GM21367 (cell line): ENCODE data around the gene TYSND1.
"Not testable (repeated sequence)": the region's sequence is repeated elsewhere in the genome, so short reads cannot be mapped to it uniquely, and the experiment has no call there.

Source experiments
- ATAC-seq: cut with Tn5 transposase; IDR thresholded peaks from one replicate; pipeline ENCODE4 v1.9.1; 2021; ENCODE audit not compliant: unreplicated experiment

Gene TYSND1, protein sequence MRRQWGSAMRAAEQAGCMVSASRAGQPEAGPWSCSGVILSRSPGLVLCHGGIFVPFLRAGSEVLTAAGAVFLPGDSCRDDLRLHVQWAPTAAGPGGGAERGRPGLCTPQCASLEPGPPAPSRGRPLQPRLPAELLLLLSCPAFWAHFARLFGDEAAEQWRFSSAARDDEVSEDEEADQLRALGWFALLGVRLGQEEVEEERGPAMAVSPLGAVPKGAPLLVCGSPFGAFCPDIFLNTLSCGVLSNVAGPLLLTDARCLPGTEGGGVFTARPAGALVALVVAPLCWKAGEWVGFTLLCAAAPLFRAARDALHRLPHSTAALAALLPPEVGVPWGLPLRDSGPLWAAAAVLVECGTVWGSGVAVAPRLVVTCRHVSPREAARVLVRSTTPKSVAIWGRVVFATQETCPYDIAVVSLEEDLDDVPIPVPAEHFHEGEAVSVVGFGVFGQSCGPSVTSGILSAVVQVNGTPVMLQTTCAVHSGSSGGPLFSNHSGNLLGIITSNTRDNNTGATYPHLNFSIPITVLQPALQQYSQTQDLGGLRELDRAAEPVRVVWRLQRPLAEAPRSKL

GRCh38 chr10:70146489-70147258, at the start of gene TYSND1:
Gene TYSND1, minus strand, starts transcription at chr10:70146700. Its CDS starts 114 bp downstream, at chr10:70146586.
- peak; percentile 90 for ATAC-seq

- ATAC-seq: no peak
Observed at GRCh38 chr10:70193391-70193844, 46.9 kb upstream of the TYSND1 start.

- ATAC-seq: no peak
Observed at GRCh38 chr10:70192326-70192968, 45.9 kb upstream of the TYSND1 start.

- ATAC-seq: no peak
Observed at GRCh38 chr10:70191972-70192305, 45.4 kb upstream of the TYSND1 start.

- ATAC-seq: no peak
Observed at GRCh38 chr10:70191161-70191971, 44.9 kb upstream of the TYSND1 start.

DNA sequence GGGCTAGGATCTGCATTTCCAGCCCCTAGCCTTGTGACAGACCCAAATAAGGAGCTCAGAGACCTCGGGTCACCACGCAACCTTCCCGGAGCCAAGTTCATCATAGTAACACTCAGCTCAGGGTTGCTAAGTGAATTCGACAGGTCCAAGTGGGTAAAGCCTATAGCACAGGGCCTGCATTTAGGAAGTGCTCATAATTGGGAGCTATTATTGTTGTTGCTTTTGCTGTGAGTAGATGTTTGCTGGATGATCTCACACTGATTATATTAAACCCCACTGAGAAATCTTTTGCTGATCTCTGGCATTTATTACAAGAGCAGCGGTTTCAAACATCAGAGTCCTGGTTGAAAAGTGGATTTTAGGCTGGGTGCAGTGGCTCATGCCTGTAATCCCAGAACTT, 44.1 kb upstream of the TYSND1 start:
- ATAC-seq: no peak

- no peak for ATAC-seq
Observed at GRCh38 chr10:70190102-70190501, 43.6 kb upstream of the TYSND1 start.

DNA sequence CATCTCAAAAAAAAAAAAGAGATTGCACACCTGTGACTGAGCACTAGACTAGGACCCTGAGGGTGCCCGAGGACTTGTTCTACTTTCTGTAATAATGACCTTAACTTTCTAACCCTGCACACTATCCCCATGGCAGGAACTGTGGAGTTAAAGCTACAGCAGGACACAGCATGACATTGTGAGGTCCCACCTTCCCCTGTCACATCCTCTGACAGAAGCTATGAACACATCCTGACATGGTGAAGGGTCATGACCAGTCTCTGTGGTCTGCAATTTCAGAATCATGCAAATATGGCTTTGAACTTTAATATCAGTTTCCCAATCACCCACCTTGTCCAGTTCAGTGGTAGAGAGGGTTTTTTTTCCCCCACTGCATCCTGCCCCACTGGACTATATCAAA, 42.3 kb upstream of the TYSND1 start:
- ATAC-seq: no peak

DNA sequence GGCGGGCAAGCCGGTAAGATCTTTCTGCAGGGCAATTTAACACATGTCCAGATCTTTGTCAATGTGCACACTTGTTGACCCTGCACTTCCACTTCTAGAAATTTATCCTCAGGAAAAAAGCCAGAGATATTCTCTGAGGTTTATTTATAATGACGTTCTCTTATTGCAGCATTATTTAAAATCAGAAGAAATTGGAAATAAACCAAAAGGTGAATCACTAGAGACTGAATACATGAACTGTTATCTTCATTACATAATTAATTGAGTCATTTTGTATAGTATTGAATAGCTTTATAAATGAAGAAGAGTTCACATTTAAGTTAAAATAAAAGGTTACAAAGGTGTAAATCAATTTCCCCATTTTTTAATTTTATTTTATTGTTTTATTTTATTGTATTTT, 40.1 kb upstream of the TYSND1 start:
- no peak for ATAC-seq

DNA sequence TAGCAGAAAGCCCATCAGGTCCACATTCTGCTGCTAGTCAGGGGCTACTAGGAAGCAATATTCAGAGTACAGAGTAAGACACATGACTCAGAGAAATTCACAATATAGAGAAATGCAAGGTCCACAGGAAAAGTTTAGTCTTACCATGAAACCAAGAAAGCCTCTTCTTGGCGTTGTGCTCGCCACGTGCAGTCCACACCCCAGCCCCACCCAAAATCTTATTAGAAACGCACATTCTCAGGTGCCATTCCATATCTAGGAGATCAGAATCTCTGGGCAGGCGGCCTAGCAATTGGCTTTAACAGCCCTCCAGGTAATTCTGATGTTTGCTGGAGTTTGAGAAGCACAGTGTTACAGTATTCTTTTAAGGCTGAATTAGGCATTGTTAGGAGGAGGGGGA, 39.6 kb upstream of the TYSND1 start:
- ATAC-seq: no peak

DNA sequence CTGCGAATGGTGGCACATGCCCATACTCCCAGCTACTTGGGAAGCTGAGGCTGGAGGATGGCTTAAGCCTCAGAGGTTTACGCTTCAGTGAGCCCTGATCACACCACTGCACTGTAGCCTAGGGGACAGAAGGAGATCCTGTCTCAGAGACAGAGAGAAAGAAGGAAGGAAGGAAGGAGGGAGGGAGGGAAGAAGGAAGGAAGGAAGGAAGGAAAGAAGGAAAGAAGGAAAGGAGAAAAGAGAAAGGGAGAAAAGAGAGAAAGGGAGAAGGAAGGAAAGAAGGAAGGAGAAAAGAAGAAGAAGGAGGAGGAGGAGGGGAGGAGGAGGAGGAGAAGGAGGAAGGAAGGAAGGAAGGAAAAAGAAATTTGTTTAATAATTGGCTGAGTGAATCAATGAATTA, 36.8 kb upstream of the TYSND1 start:
- ATAC-seq: no peak

DNA sequence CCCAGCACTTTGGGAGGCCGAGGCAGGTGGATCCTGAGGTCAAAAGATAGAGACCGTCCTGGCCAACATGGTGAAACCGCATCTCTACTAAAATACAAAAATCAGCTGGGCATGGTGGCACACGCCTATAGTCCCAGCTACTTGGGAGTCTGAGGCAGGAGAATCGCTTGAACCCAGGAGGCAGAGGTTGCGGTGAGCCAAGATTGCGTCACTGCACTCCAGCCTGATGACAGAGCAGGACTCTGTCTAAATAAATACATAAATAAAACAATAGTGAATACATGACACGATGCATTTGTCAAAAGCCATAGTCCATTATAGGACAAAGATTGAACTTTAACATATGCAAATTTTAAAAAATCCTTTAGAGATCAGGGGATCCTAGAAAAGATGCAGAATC, 32.7 kb upstream of the TYSND1 start:
- not testable (repeated sequence) for ATAC-seq

GRCh38 chr10:70178139-70178725, 31.7 kb upstream of the TYSND1 start:
- no peak for ATAC-seq

DNA sequence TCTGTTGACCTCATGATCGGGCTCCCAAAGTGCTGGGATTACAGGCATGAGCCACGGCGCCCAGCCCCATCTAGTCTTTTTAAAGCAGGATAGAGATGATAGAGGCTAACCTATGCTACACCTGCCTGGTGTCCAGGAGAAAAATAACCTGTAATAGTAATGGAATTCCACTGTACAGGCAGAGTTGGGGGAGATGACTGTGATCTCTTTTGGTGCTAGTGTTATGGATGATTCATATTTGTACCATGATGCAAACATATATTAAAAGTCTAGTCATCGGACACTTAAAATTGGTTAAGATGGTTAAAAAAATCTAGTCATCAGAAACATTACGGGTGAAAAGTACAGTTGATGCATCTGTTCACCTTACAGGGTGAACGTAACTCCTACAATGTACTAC, 29.9 kb upstream of the TYSND1 start:
- ATAC-seq: no peak

GRCh38 chr10:70175516-70175915, 29.0 kb upstream of the TYSND1 start:
- no peak for ATAC-seq

DNA sequence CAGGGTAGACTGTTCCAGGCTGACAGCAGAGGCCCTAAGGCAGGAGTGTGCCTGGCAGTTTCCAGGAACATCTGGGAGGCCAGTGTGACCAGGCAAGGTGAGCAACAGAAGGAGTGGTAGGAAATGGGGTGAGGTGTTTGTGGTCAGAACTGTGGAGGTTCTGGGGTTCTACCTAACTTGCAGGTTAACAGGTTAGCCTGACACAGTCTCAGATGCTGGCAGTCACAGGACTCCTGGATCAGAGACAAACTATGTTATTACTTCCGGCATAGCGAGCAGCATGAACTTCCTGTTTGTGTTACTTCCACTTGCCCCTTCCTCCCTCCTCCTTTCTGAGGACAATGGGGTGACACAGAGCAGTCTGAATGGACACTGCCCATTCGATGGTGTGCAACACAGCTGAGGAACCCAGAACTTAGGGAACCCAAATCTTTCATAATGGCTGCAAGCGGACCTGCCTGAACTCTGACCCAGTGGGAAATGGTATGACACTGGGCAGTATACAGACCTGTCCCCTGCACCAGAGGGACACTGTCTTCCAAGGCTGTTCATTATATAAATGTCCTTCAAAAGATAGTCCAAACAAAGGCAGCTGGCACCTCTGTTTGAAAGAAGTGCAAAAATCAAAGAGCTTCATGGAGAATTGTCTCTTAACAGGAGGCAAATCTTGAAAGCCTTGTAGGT, 27.7 kb upstream of the TYSND1 start:
- ATAC-seq: no peak

- ATAC-seq: no peak
Observed at GRCh38 chr10:70169649-70170364, 23.3 kb upstream of the TYSND1 start.

- ATAC-seq: no peak
Observed at GRCh38 chr10:70169011-70169410, 22.5 kb upstream of the TYSND1 start.

GRCh38 chr10:70167246-70167645, 20.7 kb upstream of the TYSND1 start:
- no peak for ATAC-seq
